Neuronal stem cell (in vitro differentiated cells): ENCODE measurements around the gene DEFB108B.
"Not testable (repeated sequence)": the region's sequence is repeated elsewhere in the genome, so short reads cannot be mapped to it uniquely, and the experiment has no call there.

ENCODE experiments used
- DNase-seq: peaks from one replicate; pipeline ENCODE4 v3.0.0-alpha.2; 2013; ENCODE audit warnings: low spot score
- H2AFZ ChIP-seq: one replicate; pipeline ENCODE4 v1.6.1; 2013; ENCODE audit warnings: mild to moderate bottlenecking, low read length, inconsistent platforms
- H2AK5ac ChIP-seq: 2 replicates; pipeline ENCODE4 v1.6.1; 2013; ENCODE audit warnings: low read depth, mild to moderate bottlenecking, inconsistent platforms, low read length, moderate library complexity, mixed read lengths
- H2BK120ac ChIP-seq: 2 replicates; pipeline ENCODE4 v1.6.1; 2013; ENCODE audit warnings: low read depth, mild to moderate bottlenecking, inconsistent platforms, low read length, moderate library complexity, mixed read lengths
- H2BK12ac ChIP-seq: one replicate; pipeline ENCODE4 v1.6.1; 2013; ENCODE audit warnings: low read length, inconsistent platforms
- H2BK15ac ChIP-seq: 2 replicates; pipeline ENCODE4 v1.6.1; 2013; ENCODE audit warnings: mild to moderate bottlenecking, low read length, inconsistent platforms, mixed read lengths
- H2BK5ac ChIP-seq: one replicate; pipeline ENCODE4 v1.6.1; 2013; ENCODE audit warnings: inconsistent platforms, mild to moderate bottlenecking, low read length, moderate library complexity
- H3K14ac ChIP-seq: one replicate; pipeline ENCODE4 v1.6.1; 2013; ENCODE audit warnings: low read length, inconsistent platforms
- H3K18ac ChIP-seq: 2 replicates; pipeline ENCODE4 v1.6.1; 2013; ENCODE audit warnings: low read length, inconsistent platforms
- H3K23ac ChIP-seq: 2 replicates; pipeline ENCODE4 v1.6.1; 2013; ENCODE audit warnings: low read depth, mild to moderate bottlenecking, mixed read lengths, low read length, inconsistent platforms; ENCODE audit not compliant: poor library complexity
- H3K27ac ChIP-seq: replicated peaks from 3 replicates; pipeline ENCODE4 v1.5.1; 2013; ENCODE audit warnings: low read length, inconsistent platforms
- H3K27me3 ChIP-seq, 3 experiments: 2 replicates each; pipeline ENCODE4 v1.6.1; 2013; ENCODE audit warnings: low read length in 3 of 3, mild to moderate bottlenecking in 2 of 3, inconsistent platforms in 1 of 3, low read depth in 1 of 3, mixed read lengths in 1 of 3, moderate library complexity in 1 of 3; ENCODE audit not compliant: control insufficient read depth in 3 of 3, insufficient read depth in 3 of 3
- H3K36me3 ChIP-seq, 2 donors: replicated peaks in 1 of 2; 2 replicates each; pipeline ENCODE4 v1.6.1; 2013; ENCODE audit warnings: low read length in 2 of 2; ENCODE audit not compliant: control insufficient read depth in 2 of 2, insufficient read depth in 2 of 2
- H3K4ac ChIP-seq: 2 replicates; pipeline ENCODE4 v1.6.1; 2013; ENCODE audit warnings: inconsistent platforms, mild to moderate bottlenecking, low read length, moderate library complexity
- H3K4me1 ChIP-seq, 2 donors: 1 replicate in 1 of 2; 2 replicates in 1 of 2; pipeline ENCODE4 v1.6.1; 2013; ENCODE audit warnings: low read length in 2 of 2, low read depth in 1 of 2; ENCODE audit not compliant: control insufficient read depth in 2 of 2, insufficient read depth in 1 of 2
- H3K4me2 ChIP-seq: one replicate; pipeline ENCODE4 v1.6.1; 2013; ENCODE audit warnings: mild to moderate bottlenecking, low read length, inconsistent platforms; ENCODE audit not compliant: insufficient read depth, poor library complexity, severe bottlenecking
- H3K4me3 ChIP-seq, 2 donors: 2 replicates each; pipeline ENCODE4 v1.5.1; 2013; ENCODE audit warnings: low read length in 2 of 2, mild to moderate bottlenecking in 2 of 2, inconsistent platforms in 1 of 2, moderate library complexity in 1 of 2
- H3K79me1 ChIP-seq: one replicate; pipeline ENCODE4 v1.6.1; 2013; ENCODE audit warnings: low read depth, mild to moderate bottlenecking, inconsistent platforms, low read length, moderate library complexity
- H3K9ac ChIP-seq: one replicate; pipeline ENCODE4 v1.6.1; 2013; ENCODE audit warnings: mild to moderate bottlenecking, low read depth, low read length, inconsistent platforms; ENCODE audit not compliant: poor library complexity
- H3K9me3 ChIP-seq, 2 donors: replicated peaks in 1 of 2; 2 replicates each; pipeline versions ENCODE3 to v1.6.1; 2013; ENCODE audit warnings: low read length in 2 of 2, mild to moderate bottlenecking in 2 of 2, inconsistent platforms in 1 of 2, low read depth in 1 of 2, mixed read lengths in 1 of 2, moderate library complexity in 1 of 2; ENCODE audit not compliant: control insufficient read depth in 2 of 2, insufficient read depth in 1 of 2
- H4K8ac ChIP-seq: one replicate; pipeline ENCODE4 v1.6.1; 2013; ENCODE audit warnings: low read depth, mild to moderate bottlenecking, inconsistent platforms, low read length, moderate library complexity
- H4K91ac ChIP-seq: one replicate; pipeline ENCODE4 v1.6.1; 2013; ENCODE audit warnings: low read length, low read depth, mild to moderate bottlenecking, inconsistent platforms; ENCODE audit not compliant: poor library complexity
- WGBS, 2 donors: extraction: QIAGEN DNeasy Blood & Tissue Kit; methylation state at CpG; one replicate each; pipeline ENCODE4 v1.1.7; 2013; ENCODE audit warnings: missing lambda C conversion rate in 2 of 2, mixed read lengths in 1 of 2; ENCODE audit not compliant: insufficient read length in 2 of 2, insufficient replicate concordance in 1 of 2; ENCODE audit errors: extremely low coverage in 2 of 2; 5-methylcytosine and 5-hydroxymethylcytosine counted together

The DEFB108B gene

DNA sequence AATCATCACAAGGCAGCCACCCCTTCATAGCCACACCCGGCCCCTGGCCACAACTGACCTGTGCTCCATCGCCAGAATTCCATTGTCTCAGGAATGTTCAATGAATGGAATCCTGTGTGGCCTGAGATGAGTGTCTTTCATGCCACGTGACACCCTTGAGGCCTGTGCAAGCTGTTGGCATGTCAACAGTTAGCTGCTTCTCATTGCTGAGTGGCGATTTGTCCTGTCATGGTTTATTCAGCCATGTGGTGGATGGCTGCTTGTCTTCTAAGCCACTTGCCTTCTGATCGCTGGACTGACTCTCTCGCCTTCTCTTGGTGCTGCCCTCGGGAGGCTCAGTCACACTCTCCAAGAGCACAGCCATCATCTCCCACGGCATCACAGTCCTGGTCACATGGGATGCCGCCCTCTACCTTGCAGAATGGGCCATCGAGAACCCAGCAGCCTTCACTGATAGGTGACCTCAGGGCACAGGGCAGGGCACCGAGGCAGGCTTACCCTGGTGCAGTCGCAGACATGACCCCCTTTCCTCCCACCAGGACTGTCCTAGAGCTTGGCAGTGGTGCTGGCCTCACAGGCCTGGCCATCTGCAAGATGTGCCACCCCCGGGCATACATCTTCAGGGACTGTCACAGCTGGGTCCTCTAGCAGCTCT lies 38.5 kb upstream of the DEFB108B start:
- not testable (repeated sequence) for H3K79me1 ChIP-seq, H3K4me3 ChIP-seq, H3K27ac ChIP-seq, H2BK12ac ChIP-seq, H2BK5ac ChIP-seq, H3K4me2 ChIP-seq, H4K91ac ChIP-seq, H3K14ac ChIP-seq, H2BK15ac ChIP-seq, H2AFZ ChIP-seq, H3K4me1 ChIP-seq, H2AK5ac ChIP-seq, H3K23ac ChIP-seq, H3K36me3 ChIP-seq, H3K9ac ChIP-seq, H3K4ac ChIP-seq, H4K8ac ChIP-seq, H3K9me3 ChIP-seq, DNase-seq, H3K27me3 ChIP-seq, H3K18ac ChIP-seq, H2BK120ac ChIP-seq
- no CpG with 5 or more reads among the region's 13 CpGs for WGBS, 2 donors

DNA sequence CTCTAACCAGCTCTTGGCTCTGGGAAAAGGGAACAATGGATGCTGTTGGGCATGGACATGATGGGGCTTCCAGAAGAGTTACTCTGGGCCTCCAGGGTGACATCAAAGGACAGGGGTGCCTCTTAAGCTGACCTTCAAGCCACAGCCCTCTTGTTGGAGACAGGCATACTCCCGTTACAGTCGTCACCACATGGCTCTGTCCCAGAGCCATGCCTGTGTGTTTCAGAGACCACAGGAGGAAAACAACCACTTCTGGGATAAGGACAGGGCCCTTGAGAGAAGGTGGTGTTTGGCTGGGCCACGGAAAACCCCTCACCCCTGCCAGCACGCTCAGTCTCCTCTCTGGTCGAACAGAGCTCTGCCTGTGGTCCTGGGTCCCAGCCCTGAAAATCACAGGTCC lies 37.8 kb upstream of the DEFB108B start:
- not testable (repeated sequence) for H3K27me3 ChIP-seq, H3K14ac ChIP-seq, H2AFZ ChIP-seq, H3K18ac ChIP-seq, H4K8ac ChIP-seq, H3K4me1 ChIP-seq, DNase-seq, H2BK120ac ChIP-seq, H2AK5ac ChIP-seq, H3K4me3 ChIP-seq, H2BK5ac ChIP-seq, H3K79me1 ChIP-seq, H2BK12ac ChIP-seq, H3K4me2 ChIP-seq, H3K9ac ChIP-seq, H2BK15ac ChIP-seq, H3K23ac ChIP-seq, H3K9me3 ChIP-seq, H4K91ac ChIP-seq, H3K4ac ChIP-seq, H3K27ac ChIP-seq, H3K36me3 ChIP-seq
- WGBS, 2 donors, result no CpG with 5 or more reads among the region's 5 CpGs

DNA sequence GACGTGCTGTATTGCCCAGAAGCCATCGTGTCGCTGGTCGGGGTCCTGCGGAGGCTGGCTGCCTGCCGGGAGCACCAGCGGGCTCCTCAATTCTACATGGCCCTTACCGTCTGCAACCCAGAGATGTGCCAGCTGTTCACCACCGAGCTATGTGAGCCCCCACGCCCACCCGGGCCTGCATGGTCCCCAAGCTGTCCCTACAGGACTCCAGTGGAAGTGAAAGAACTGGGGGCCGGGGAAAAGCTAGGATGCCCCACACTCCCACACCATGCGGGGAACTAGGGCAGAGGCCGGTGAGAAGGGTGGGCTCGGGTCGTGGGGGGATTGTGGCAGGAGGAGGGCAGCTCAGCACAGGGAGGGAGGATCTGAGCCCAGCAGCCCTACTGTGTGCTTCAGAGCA lies 37.0 kb upstream of the DEFB108B start:
- not testable (repeated sequence) for H4K91ac ChIP-seq, H4K8ac ChIP-seq, H3K36me3 ChIP-seq, H2BK120ac ChIP-seq, H2AK5ac ChIP-seq, H3K4me1 ChIP-seq, H3K4me3 ChIP-seq, H2BK15ac ChIP-seq, H2AFZ ChIP-seq, H3K27me3 ChIP-seq, H3K79me1 ChIP-seq, DNase-seq, H3K9ac ChIP-seq, H3K9me3 ChIP-seq, H3K14ac ChIP-seq, H3K4me2 ChIP-seq, H3K18ac ChIP-seq, H3K27ac ChIP-seq, H2BK5ac ChIP-seq, H2BK12ac ChIP-seq, H3K4ac ChIP-seq, H3K23ac ChIP-seq
- no CpG with 5 or more reads among the region's 16 CpGs for WGBS, 2 donors

DNA sequence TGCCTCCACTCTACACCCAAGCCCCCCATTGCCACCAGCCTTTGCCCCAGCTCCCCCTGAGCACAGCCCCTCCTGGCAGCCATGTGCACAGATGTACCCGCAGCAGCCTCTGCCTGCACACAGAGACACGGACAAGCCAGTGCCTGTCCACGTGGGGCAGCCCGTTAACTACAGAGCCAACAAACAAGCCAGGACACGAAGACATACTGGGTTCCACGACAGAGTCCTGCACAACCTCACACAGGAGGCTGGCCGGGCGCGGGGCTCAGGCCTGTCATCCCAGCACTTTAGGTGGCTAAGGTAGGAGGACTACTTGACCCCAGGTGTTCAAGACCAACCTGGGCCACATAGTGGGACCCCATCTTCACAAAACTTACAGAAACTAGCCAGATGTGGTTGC lies 36.2 kb upstream of the DEFB108B start:
- WGBS, 2 donors, result no CpG with 5 or more reads among the region's 9 CpGs
- H3K27ac ChIP-seq, H3K4me3 ChIP-seq, H4K91ac ChIP-seq, H3K14ac ChIP-seq, H3K9me3 ChIP-seq, H3K79me1 ChIP-seq, H3K23ac ChIP-seq, H2BK120ac ChIP-seq, H2AFZ ChIP-seq, H3K4me2 ChIP-seq, H3K4me1 ChIP-seq, H3K36me3 ChIP-seq, H2BK12ac ChIP-seq, H2AK5ac ChIP-seq, H3K27me3 ChIP-seq, H3K18ac ChIP-seq, H3K4ac ChIP-seq, DNase-seq, H2BK5ac ChIP-seq, H4K8ac ChIP-seq, H2BK15ac ChIP-seq: not testable (repeated sequence)
- H3K9ac ChIP-seq, result peak overlapping the region; percentile 44
